Parathyroid adenoma (tissue), 2 donors: ENCODE data around the gene BEND7.
"Not testable (repeated sequence)": the region's sequence is repeated elsewhere in the genome, so short reads cannot be mapped to it uniquely, and the experiment has no call there.

Source experiments
- H2AFZ ChIP-seq: fragments of 300-600 bp; sonication (generic); one replicate; pipeline ENCODE4 v1.7.0; 2017; ENCODE audit warnings: antibody characterized with exemption, mild to moderate bottlenecking
- H3K27ac ChIP-seq: fragments of 300-600 bp; sonication (generic); one replicate; pipeline ENCODE4 v1.7.0; 2017
- H3K27me3 ChIP-seq: fragments of 300-600 bp; sonication (generic); one replicate; pipeline ENCODE4 v1.7.0; 2017; ENCODE audit warnings: low read length; ENCODE audit not compliant: control insufficient read depth, insufficient read depth
- H3K36me3 ChIP-seq: fragments of 300-600 bp; sonication (generic); one replicate; pipeline ENCODE4 v1.7.0; 2017; ENCODE audit warnings: low read length; ENCODE audit not compliant: control insufficient read depth, insufficient read depth
- H3K4me1 ChIP-seq: fragments of 300-600 bp; sonication (generic); one replicate; pipeline ENCODE4 v1.7.0; 2017; ENCODE audit warnings: control low read depth
- H3K4me2 ChIP-seq: fragments of 300-600 bp; sonication (generic); one replicate; pipeline ENCODE4 v1.7.0; 2017; ENCODE audit warnings: low read length
- H3K4me3 ChIP-seq: fragments of 300-600 bp; sonication (generic); one replicate; pipeline ENCODE4 v1.7.0; 2017; ENCODE audit warnings: low read depth, low read length
- H3K79me2 ChIP-seq: fragments of 300-600 bp; sonication (generic); one replicate; pipeline ENCODE4 v1.7.0; 2017; ENCODE audit warnings: control low read depth
- H3K9ac ChIP-seq: fragments of 300-600 bp; sonication (generic); one replicate; pipeline ENCODE4 v1.7.0; 2017; ENCODE audit warnings: mild to moderate bottlenecking
- H3K9me3 ChIP-seq: fragments of 300-600 bp; sonication (generic); one replicate; pipeline ENCODE4 v1.7.0; 2017; ENCODE audit warnings: low read length; ENCODE audit not compliant: control insufficient read depth
- CTCF ChIP-seq: fragments of 300-600 bp; sonication (generic); IDR thresholded peaks from one replicate; pipeline ENCODE4 v1.7.0; 2017; ENCODE audit warnings: antibody characterized with exemption, mild to moderate bottlenecking
- donor health status: primary hyperparathyroidism.

BEND7 gene

GRCh38 chr10:13440185-13441061, 88.4 kb downstream of the BEND7 start:
- no peaks in the 10 kb centered on the region for H3K79me2 ChIP-seq
- peak overlapping the region; percentile 55 for H3K4me3 ChIP-seq
- H3K36me3 ChIP-seq, result no peaks in the 10 kb centered on the region
- H3K4me2 ChIP-seq, result peak overlapping the region; percentile 89
- no peak overlapping the region for H3K9ac ChIP-seq
- peaks cover 4% of the 10 kb centered on the region for H3K4me1 ChIP-seq
- H3K9me3 ChIP-seq, result no peaks in the 10 kb centered on the region
- peak; percentile 92 for TF ChIP-seq CTCF
- no peaks in the 10 kb centered on the region for H3K27me3 ChIP-seq
- peak overlapping the region; percentile 83 for H2AFZ ChIP-seq
- H3K27ac ChIP-seq, result no peak overlapping the region

- no peak for TF ChIP-seq CTCF
- peaks cover 4% of the 10 kb centered on the region for H3K4me1 ChIP-seq
- no peaks in the 10 kb centered on the region for H3K27me3 ChIP-seq
- H3K79me2 ChIP-seq, result no peaks in the 10 kb centered on the region
- no peak overlapping the region for H3K4me3 ChIP-seq
- no peak overlapping the region for H3K9ac ChIP-seq
- H3K36me3 ChIP-seq, result no peaks in the 10 kb centered on the region
- peak overlapping the region; percentile 83 for H2AFZ ChIP-seq
- no peaks in the 10 kb centered on the region for H3K9me3 ChIP-seq
- H3K27ac ChIP-seq, result no peak overlapping the region
- peak overlapping the region; percentile 89 for H3K4me2 ChIP-seq
Observed at GRCh38 chr10:13439313-13440184, 89.3 kb downstream of the BEND7 start.

- H2AFZ ChIP-seq, result no peak overlapping the region
- H3K9me3 ChIP-seq, result no peaks in the 10 kb centered on the region
- no peaks in the 10 kb centered on the region for H3K27me3 ChIP-seq
- no peak overlapping the region for H3K27ac ChIP-seq
- no peak overlapping the region for H3K9ac ChIP-seq
- H3K36me3 ChIP-seq, result no peaks in the 10 kb centered on the region
- H3K4me2 ChIP-seq, result no peak overlapping the region
- no peak overlapping the region for H3K4me3 ChIP-seq
- TF ChIP-seq CTCF, result no peak
- H3K4me1 ChIP-seq, result peaks cover 4% of the 10 kb centered on the region
- no peaks in the 10 kb centered on the region for H3K79me2 ChIP-seq
Observed at GRCh38 chr10:13437026-13437555, 91.7 kb downstream of the BEND7 start.

GRCh38 chr10:13427943-13428342, 100.9 kb downstream of the BEND7 start:
- not testable (repeated sequence) for H3K27ac ChIP-seq, H3K4me3 ChIP-seq, H3K79me2 ChIP-seq, H2AFZ ChIP-seq, H3K9ac ChIP-seq, H3K27me3 ChIP-seq, H3K4me1 ChIP-seq, H3K9me3 ChIP-seq, H3K4me2 ChIP-seq, H3K36me3 ChIP-seq

- Histone ChIP-seq H2AFZ (no peak overlapping the region), H3K9me3 (no peaks in the 10 kb centered on the region)
- no peak for TF ChIP-seq CTCF
Observed at GRCh38 chr10:13425397-13425796, 103.4 kb downstream of the BEND7 start.

More at GRCh38 chr10:13425397-13425796, 103.4 kb downstream of the BEND7 start:
- no peak overlapping the region for H3K4me2 ChIP-seq
- H3K27me3 ChIP-seq, result no peaks in the 10 kb centered on the region
- no peaks in the 10 kb centered on the region for H3K4me1 ChIP-seq
- H3K79me2 ChIP-seq, result no peaks in the 10 kb centered on the region
- no peak overlapping the region for H3K27ac ChIP-seq
- H3K9ac ChIP-seq, result no peak overlapping the region
- no peak overlapping the region for H3K4me3 ChIP-seq
- H3K36me3 ChIP-seq, result no peaks in the 10 kb centered on the region
